Upper lobe of right lung (tissue), 1 donor: Measurements from ENCODE around the gene HSP90AB1. TPM values are rescaled to one million over a fixed set of nuclear protein-coding genes. Genes with fewer than 3 reads are reported as not detected.
A peak's percentile ranks its signal among the peaks of the same experiment; 100 is the strongest.

ENCODE experiments used
- ATAC-seq: fragments of 200-7000 bp; cut with Tn5 transposase; one replicate; pipeline ENCODE4 v1.9.1; 2020; ENCODE audit warnings: mild to moderate bottlenecking, moderate library complexity
- DNase-seq: peaks from one replicate; pipeline ENCODE4 v3.0.0-alpha.2; 2020
- H3K27ac ChIP-seq: fragments of 200-600 bp; one replicate; pipeline ENCODE4 v1.8.0; 2022
- H3K27me3 ChIP-seq: fragments of 200-600 bp; one replicate; pipeline ENCODE4 v1.8.0; 2022; ENCODE audit warnings: mild to moderate bottlenecking
- H3K36me3 ChIP-seq: fragments of 200-600 bp; one replicate; pipeline ENCODE4 v1.8.0; 2022
- H3K4me1 ChIP-seq: fragments of 200-600 bp; one replicate; pipeline ENCODE4 v1.8.0; 2022
- H3K4me3 ChIP-seq: fragments of 200-600 bp; one replicate; pipeline ENCODE4 v1.8.0; 2022; ENCODE audit warnings: mild to moderate bottlenecking
- H3K9me3 ChIP-seq: fragments of 200-600 bp; one replicate; pipeline ENCODE4 v1.8.0; 2022
- intact Hi-C: fragments of 100-400 bp; cut with DNase I; formaldehyde crosslinking; loops from one replicate; pipeline ENCODE4 v1.11.0; 2022
- long read RNA-seq: library from polyadenylated mRNA; unstranded; transcript quantifications from one replicate; pipeline ENCODE4 v2.0.0, GENCODE V29; 2021
- total RNA-seq: library from RNA; stranded (reverse); fragmentation: NEBNext Ultra II Directional; extraction: Animal tissue kit (Norgen Biotek cat#: 25700); gene quantifications from one replicate; pipeline ENCODE4 v1.2.1, GENCODE V29; 2021
- TF ChIP-seq, protein P1 (sequence below): fragments of 200-600 bp; IDR thresholded peaks from one replicate; pipeline ENCODE4 v1.8.0; 2022; ENCODE audit warnings: antibody characterized with exemption
- donor health status: DM: no; HTN: yes; CAD: no; lungs with severe emphysema.

HSP90AB1 gene
- total RNA-seq: 660 TPM
- long read RNA-seq, transcript HSP90AB1-201 (12 exons, 2,582 nt): minor isoform, 9 of 2,248 reads
- long read RNA-seq, transcript HSP90AB1-203 (12 exons, 2,572 nt): major isoform, 2,201 of 2,248 reads
- long read RNA-seq, transcript HSP90AB1-202 (12 exons, 2,674 nt): minor isoform, 6 of 2,248 reads
- long read RNA-seq, partial matches to known transcripts: 14 of 2,248 reads
- long read RNA-seq, other reads (novel, unspliced or antisense): 18 of 2,248 reads

DNA sequence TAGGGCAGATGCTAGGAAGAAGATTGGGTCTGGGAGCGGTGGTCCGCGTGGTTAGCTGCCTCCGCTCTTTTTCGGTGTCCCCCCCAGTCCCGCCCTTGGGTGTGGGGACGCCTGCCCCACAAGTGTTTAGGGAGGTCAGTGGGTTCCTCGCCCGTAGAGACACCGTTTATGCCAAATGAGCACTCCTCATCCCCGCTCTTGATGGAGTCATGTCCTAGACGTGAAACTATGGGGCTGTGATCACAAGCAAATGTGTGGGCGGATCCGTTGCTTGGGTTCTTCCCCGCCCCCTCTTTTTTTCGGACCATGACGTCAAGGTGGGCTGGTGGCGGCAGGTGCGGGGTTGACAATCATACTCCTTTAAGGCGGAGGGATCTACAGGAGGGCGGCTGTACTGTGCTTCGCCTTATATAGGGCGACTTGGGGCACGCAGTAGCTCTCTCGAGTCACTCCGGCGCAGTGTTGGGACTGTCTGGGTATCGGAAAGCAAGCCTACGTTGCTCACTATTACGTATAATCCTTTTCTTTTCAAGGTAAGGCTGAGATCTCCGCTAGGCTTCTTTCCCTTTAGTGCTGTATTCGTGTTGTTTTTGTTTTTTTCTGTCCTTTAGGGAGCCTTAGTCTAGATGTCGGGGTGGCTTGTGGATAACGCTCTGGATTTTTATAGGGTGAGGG, at the start of gene HSP90AB1:
TSS of gene HSP90AB1 (plus strand) at position 439 of the 675 bp plus-strand sequence. CDS start 1,529 bp downstream, outside the sequence.
- Histone ChIP-seq H3K9me3 (no peaks in the 10 kb centered on the region), H3K36me3 (peaks cover 31% of the 10 kb centered on the region), H3K27ac (peak within 1 kb of the TSS; percentile 93), H3K4me1 (peaks cover 18% of the 10 kb centered on the region), H3K27me3 (no peaks in the 10 kb centered on the region), H3K4me3 (peak within 1 kb of the TSS; percentile 96)
- intact Hi-C loops: no loop called here
- peak; percentile 95 for DNase-seq
- TF ChIP-seq, protein P1, sequence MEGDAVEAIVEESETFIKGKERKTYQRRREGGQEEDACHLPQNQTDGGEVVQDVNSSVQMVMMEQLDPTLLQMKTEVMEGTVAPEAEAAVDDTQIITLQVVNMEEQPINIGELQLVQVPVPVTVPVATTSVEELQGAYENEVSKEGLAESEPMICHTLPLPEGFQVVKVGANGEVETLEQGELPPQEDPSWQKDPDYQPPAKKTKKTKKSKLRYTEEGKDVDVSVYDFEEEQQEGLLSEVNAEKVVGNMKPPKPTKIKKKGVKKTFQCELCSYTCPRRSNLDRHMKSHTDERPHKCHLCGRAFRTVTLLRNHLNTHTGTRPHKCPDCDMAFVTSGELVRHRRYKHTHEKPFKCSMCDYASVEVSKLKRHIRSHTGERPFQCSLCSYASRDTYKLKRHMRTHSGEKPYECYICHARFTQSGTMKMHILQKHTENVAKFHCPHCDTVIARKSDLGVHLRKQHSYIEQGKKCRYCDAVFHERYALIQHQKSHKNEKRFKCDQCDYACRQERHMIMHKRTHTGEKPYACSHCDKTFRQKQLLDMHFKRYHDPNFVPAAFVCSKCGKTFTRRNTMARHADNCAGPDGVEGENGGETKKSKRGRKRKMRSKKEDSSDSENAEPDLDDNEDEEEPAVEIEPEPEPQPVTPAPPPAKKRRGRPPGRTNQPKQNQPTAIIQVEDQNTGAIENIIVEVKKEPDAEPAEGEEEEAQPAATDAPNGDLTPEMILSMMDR: no peak
- ATAC-seq: peak; percentile 89

DNA sequence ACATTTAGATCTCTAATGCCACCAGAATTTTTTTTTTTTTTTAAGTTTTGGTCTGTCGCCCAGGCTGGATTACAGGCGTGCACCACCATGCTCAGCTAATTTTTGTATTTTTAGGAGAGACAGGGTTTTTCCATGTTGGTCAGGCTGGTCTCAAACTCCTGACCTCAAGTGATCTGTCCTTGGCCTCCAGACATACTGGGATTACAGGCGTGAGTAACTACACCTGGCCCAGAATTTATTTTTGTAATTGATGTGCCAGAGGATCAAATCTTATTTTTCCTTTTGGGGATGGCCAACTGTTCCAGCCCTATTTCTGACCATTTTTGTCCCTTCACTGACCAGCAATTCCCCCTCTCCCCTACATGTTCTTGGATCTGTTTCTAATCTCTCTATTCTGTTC, 48.2 kb upstream of the HSP90AB1 start:
- no peaks in the 10 kb centered on the region for H3K9me3 ChIP-seq
- TF ChIP-seq, protein P1: no peak
- no peaks in the 10 kb centered on the region for H3K4me1 ChIP-seq
- no peak for ATAC-seq
- intact Hi-C loops: no loop called here
- H3K36me3 ChIP-seq: no peaks in the 10 kb centered on the region
- H3K27ac ChIP-seq: no peak overlapping the region
- no peak overlapping the region for H3K4me3 ChIP-seq
- no peak for DNase-seq
- no peaks in the 10 kb centered on the region for H3K27me3 ChIP-seq

DNA sequence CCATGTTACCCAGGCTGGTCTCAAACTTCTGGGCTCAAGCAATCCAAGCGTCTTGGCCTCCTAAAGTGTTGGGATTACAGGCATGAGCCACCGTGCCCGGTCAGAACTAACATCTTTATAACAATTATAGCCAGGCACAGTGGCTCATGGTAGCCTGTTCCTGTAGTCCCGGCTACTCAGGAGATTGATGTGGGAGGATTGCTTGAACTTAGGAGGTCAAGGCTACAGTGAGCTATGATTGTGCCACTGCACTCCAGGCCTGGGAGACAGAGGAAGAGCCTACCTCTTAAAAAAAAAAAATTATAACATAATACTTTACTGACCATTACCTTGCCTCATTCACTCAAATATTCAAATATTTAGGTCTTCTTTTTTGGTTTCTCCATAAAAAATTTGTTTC, 47.0 kb upstream of the HSP90AB1 start:
- H3K36me3 ChIP-seq: no peaks in the 10 kb centered on the region
- H3K9me3 ChIP-seq: no peaks in the 10 kb centered on the region
- DNase-seq: no peak
- H3K27me3 ChIP-seq: no peaks in the 10 kb centered on the region
- no peaks in the 10 kb centered on the region for H3K4me1 ChIP-seq
- no peak overlapping the region for H3K4me3 ChIP-seq
- TF ChIP-seq, protein P1: no peak
- no peak overlapping the region for H3K27ac ChIP-seq
- intact Hi-C loops: no loop called here
- ATAC-seq: no peak

DNA sequence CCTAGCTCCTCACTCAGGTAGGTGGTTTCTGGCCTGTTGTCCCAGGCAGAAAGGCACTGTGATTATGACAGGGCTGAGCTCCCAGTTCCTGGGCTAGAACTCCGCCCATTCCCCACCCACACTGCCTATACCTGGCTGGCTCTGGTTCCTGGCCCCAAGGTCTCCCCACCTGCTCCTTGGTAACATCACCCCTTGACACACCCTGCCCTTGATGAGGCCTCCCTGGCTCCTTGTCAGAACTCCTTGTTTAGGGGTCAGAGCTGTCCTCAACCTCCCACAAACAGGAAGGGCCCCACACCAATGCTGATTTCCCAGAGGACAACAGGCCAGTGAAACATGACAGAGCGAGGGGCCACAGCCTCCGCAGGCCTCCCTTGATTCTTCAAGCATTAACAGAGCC, 45.7 kb upstream of the HSP90AB1 start:
- Histone ChIP-seq H3K27ac (no peak overlapping the region), H3K4me1 (no peaks in the 10 kb centered on the region), H3K36me3 (no peaks in the 10 kb centered on the region), H3K27me3 (no peaks in the 10 kb centered on the region), H3K9me3 (no peaks in the 10 kb centered on the region), H3K4me3 (no peak overlapping the region)
- ATAC-seq: peak; percentile 24
- DNase-seq: no peak
- TF ChIP-seq, protein P1: no peak
- intact Hi-C loops: no loop called here

DNA sequence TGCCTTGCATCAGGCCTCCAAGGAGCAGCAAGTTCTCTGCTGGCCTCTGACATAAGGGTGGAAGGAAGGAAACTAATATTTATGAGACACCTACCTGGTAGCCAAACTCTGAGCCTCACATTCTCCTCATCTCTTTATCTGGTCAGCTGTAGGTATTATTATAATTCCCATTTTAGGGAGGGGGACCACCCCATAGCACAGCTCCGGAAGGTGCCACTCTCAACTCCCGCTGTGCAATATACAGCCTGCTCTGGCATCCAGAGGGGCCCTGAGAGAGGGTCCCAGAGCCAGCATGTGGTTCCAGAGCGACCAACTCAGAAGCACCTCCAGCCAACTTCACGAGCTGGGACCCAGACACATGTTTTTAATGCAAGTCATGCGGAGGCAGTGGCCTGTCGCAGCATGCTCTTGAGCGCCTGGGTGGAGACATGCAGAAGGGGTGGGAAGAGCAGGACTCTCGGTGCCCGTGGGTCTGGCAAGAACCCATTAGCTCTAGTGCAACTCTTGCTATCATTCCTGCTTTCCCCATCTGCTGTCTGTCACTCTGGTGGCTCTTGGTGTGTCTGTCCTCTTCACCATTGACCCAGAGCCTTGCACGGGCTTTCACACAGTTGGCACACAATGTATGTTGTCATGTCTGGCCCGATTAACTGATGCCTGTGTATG, 45.1 kb upstream of the HSP90AB1 start:
- Histone ChIP-seq H3K27me3 (no peaks in the 10 kb centered on the region), H3K36me3 (no peaks in the 10 kb centered on the region), H3K4me1 (no peaks in the 10 kb centered on the region), H3K4me3 (no peak overlapping the region), H3K9me3 (no peaks in the 10 kb centered on the region), H3K27ac (no peak overlapping the region)
- intact Hi-C loops: no loop called here
- ATAC-seq (no peak), DNase-seq (no peak)
- TF ChIP-seq, protein P1: no peak
